RCC 7860 (cell line): ENCODE measurements around the gene CEP83.

Experiments
- DNase-seq: peaks from one replicate; pipeline ENCODE4 v3.0.0-alpha.2; 2015; ENCODE audit warnings: low spot score
- FAIRE-seq: peaks from 2 replicates; lab custom pipeline; 2012; peaks lifted over from hg19 to GRCh38; lab: Jason Lieb, UNC

Gene CEP83

GRCh38 chr12:94312378-94312777 is 147.3 kb downstream of the CEP83 start:
- FAIRE-seq, result no peak
- DNase-seq, result no peak

- no peak for DNase-seq
- no peak for FAIRE-seq
Observed at GRCh38 chr12:94309373-94309772, 150.3 kb downstream of the CEP83 start.

GRCh38 chr12:94308612-94309011 is 151.1 kb downstream of the CEP83 start:
- DNase-seq, result no peak
- no peak for FAIRE-seq

GRCh38 chr12:94305130-94305957 is 154.3 kb downstream of the CEP83 start:
- no peak for DNase-seq
- no peak for FAIRE-seq

GRCh38 chr12:94304566-94305061 is 155.1 kb downstream of the CEP83 start:
- FAIRE-seq, result no peak
- no peak for DNase-seq

GRCh38 chr12:94304012-94304411 is 155.7 kb downstream of the CEP83 start:
- FAIRE-seq (no peak), DNase-seq (no peak)

GRCh38 chr12:94299846-94300245 is 159.8 kb downstream of the CEP83 start:
- DNase-seq (no peak), FAIRE-seq (no peak)

GRCh38 chr12:94297876-94298505 is 161.7 kb downstream of the CEP83 start:
- FAIRE-seq (no peak), DNase-seq (no peak)

GRCh38 chr12:94297096-94297699 is 162.5 kb downstream of the CEP83 start:
- DNase-seq (no peak), FAIRE-seq (no peak)

- FAIRE-seq (no peak), DNase-seq (no peak)
Observed at GRCh38 chr12:94290353-94290752, 169.3 kb downstream of the CEP83 start.

GRCh38 chr12:94289461-94290312 is 170.0 kb downstream of the CEP83 start:
- no peak for DNase-seq
- no peak for FAIRE-seq

- DNase-seq, result no peak
- FAIRE-seq, result no peak
Observed at GRCh38 chr12:94287245-94287628, 172.4 kb downstream of the CEP83 start.

GRCh38 chr12:94286583-94287244 is 173.0 kb downstream of the CEP83 start:
- no peak for FAIRE-seq
- no peak for DNase-seq

- DNase-seq (no peak), FAIRE-seq (no peak)
Observed at GRCh38 chr12:94285943-94286582, 173.6 kb downstream of the CEP83 start.

- no peak for FAIRE-seq
- no peak for DNase-seq
Observed at GRCh38 chr12:94284859-94285258, 174.8 kb downstream of the CEP83 start.

- no peak for FAIRE-seq
- DNase-seq, result no peak
Observed at GRCh38 chr12:94284046-94284445, 175.6 kb downstream of the CEP83 start.

GRCh38 chr12:94282675-94283074 is 177.0 kb downstream of the CEP83 start:
- FAIRE-seq (no peak), DNase-seq (no peak)

- FAIRE-seq, result no peak
- no peak for DNase-seq
Observed at GRCh38 chr12:94280063-94280462, 179.6 kb downstream of the CEP83 start.

GRCh38 chr12:94277426-94278000 is 182.2 kb downstream of the CEP83 start:
- no peak for FAIRE-seq
- no peak for DNase-seq

GRCh38 chr12:94276725-94277124 is 182.9 kb downstream of the CEP83 start:
- DNase-seq, result no peak
- FAIRE-seq, result no peak
